Measurements from ENCODE around the gene SERPINE1.
"Not testable (repeated sequence)": the region's sequence is repeated elsewhere in the genome, so short reads cannot be mapped to it uniquely, and the experiment has no call there.

SERPINE1 gene

GRCh38 chr7:101103701-101104100, 23.2 kb upstream of the SERPINE1 start:
- DNase-seq: not testable (repeated sequence)

GRCh38 chr7:101104193-101104713, 22.7 kb upstream of the SERPINE1 start:
- no peak for DNase-seq

GRCh38 chr7:101104799-101105198, 22.1 kb upstream of the SERPINE1 start:
- DNase-seq: no peak

- not testable (repeated sequence) for DNase-seq
Measured at GRCh38 chr7:101105248-101105647, 21.7 kb upstream of the SERPINE1 start.

- DNase-seq: no peak
Measured at GRCh38 chr7:101106386-101106785, 20.5 kb upstream of the SERPINE1 start.

- peak; percentile 83 for DNase-seq
Measured at GRCh38 chr7:101108330-101108857, 18.5 kb upstream of the SERPINE1 start.

GRCh38 chr7:101108961-101109360, 17.9 kb upstream of the SERPINE1 start:
- no peak for DNase-seq

- no peak for DNase-seq
Measured at GRCh38 chr7:101109368-101109767, 17.5 kb upstream of the SERPINE1 start.

- DNase-seq: no peak
Measured at GRCh38 chr7:101111261-101111660, 15.6 kb upstream of the SERPINE1 start.

- no peak for DNase-seq
Measured at GRCh38 chr7:101112233-101112632, 14.7 kb upstream of the SERPINE1 start.

GRCh38 chr7:101113140-101113539, 13.8 kb upstream of the SERPINE1 start:
- DNase-seq: not testable (repeated sequence)

- DNase-seq: no peak
Measured at GRCh38 chr7:101113836-101114235, 13.1 kb upstream of the SERPINE1 start.

- DNase-seq: no peak
Measured at GRCh38 chr7:101114492-101114891, 12.4 kb upstream of the SERPINE1 start.

GRCh38 chr7:101115215-101115614, 11.7 kb upstream of the SERPINE1 start:
- no peak for DNase-seq

- no peak for DNase-seq
Measured at GRCh38 chr7:101116898-101117297, 10.0 kb upstream of the SERPINE1 start.

- no peak for DNase-seq
Measured at GRCh38 chr7:101118856-101119255, 8.0 kb upstream of the SERPINE1 start.

- no peak for DNase-seq
Measured at GRCh38 chr7:101119876-101120275, 7.0 kb upstream of the SERPINE1 start.

- no peak for DNase-seq
Measured at GRCh38 chr7:101120315-101120714, 6.6 kb upstream of the SERPINE1 start.

- DNase-seq: not testable (repeated sequence)
Measured at GRCh38 chr7:101121631-101121990, 5.3 kb upstream of the SERPINE1 start.

- DNase-seq: peak; percentile 75
Measured at GRCh38 chr7:101121991-101122932, 4.6 kb upstream of the SERPINE1 start.

GRCh38 chr7:101122933-101123702, 3.8 kb upstream of the SERPINE1 start:
- no peak for DNase-seq

- no peak for DNase-seq
Measured at GRCh38 chr7:101123703-101124068, 3.2 kb upstream of the SERPINE1 start.

GRCh38 chr7:101124376-101125056, 2.4 kb upstream of the SERPINE1 start:
- DNase-seq: peak; percentile 41
